DMS53 treated with DMSO at 0.1 percent for 48 hours (cell line): ENCODE results near the gene TNK2.
A peak's percentile ranks its signal among the peaks of the same experiment; 100 is the strongest.
"Not testable (repeated sequence)": the region's sequence is repeated elsewhere in the genome, so short reads cannot be mapped to it uniquely, and the experiment has no call there.

ENCODE experiments used
- DNase-seq: peaks from one replicate; lab custom pipeline; 2025; ENCODE audit not compliant: unreplicated experiment; lab: John Stamatoyannopoulos, UW

The TNK2 gene

DNA sequence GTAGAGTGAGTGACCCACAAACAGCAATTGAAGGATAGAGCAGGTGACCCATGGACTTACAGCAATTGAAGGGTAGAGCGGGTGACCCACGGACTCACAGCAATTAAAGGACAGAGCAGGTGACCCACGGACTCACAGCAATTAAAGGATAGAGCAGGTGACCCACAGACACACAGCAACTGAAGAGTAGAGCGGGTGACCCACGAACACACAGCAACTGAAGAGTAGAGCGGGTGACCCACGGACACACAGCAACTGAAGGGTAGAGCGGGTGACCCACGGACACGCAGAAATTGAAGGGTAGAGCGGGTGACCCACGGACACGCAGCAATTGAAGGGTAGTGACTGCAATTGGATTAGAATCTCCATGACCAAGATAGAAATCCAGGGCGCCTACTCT, 9.8 kb upstream of the TNK2 start:
- DNase-seq: no peak

DNA sequence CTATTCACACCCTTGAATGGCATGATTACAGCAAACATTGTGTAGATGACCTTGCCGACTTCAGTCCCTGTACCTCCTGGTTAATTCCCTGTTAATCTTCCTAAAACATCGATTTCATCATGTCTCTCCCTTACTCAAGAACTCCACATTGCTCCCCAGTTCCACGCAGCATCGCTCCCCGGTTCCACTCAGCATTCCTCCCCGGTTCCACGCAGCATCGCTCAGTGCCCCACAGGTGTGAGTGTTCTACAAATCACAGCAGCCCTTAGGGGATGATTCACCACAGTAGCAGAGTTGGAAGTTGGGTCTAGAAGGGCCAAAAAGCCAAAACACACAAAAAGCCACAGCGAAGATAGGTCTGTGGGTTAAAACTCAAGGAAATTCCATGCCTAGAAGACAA, 8.6 kb upstream of the TNK2 start:
- no peak for DNase-seq

DNA sequence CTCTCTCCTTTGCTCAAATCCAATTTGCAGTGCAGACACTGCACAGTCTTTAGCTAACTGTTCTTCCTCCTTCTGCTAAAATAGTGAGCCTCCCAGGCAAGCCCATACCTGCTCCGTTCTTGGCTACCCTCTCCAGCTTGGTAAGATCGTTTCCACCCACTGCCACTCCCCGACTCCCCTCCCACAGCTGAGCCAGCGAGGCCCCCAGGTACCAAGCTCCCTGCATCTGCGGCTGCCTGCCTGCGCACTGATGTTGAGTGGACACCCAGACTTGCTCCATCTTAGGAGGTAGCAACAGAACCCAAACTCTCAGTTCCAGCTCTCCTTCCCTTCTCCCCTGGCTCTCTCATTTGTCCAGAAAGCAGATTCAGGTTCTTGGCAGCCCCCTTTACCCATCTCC, 7.9 kb upstream of the TNK2 start:
- no peak for DNase-seq

DNA sequence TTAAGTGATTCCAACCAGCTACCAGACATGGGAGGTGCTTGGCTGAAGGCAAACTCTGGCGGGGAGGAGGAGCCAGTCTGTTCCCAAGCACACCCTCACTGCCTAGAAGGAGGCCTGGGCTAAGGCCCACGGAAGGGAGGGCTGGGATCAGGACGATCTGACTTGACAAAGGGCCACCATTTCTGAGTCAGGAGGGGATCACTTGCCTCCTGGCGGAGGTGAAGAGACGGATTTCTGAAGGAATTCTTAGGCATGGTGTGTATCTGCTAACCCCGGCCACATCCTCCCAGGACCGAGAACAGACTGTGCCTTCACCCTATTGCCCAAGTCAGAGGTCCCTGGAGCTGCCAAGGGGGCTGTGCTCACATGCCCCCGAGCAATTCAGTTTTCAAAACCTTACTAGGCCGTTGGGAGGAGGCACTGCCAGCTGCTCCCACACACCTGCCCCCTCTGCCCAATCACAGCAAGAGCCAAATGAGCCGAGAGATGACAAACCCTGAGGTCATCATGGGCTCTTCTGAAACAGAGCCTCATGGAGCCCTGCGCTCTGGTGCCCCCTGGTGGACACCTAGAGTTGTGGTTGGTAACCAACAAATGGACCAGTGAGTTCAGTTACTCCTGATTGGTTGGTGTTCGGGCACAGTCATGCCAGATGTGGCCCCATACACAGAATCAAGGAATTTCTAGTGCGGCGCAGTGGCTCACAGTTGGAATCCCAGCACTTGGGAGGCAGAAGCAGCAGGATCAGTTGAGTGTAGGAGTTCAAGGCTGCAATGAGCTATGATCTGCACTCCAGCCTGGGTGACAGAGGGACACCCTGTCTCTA, 6.5 kb upstream of the TNK2 start:
- no peak for DNase-seq

DNA sequence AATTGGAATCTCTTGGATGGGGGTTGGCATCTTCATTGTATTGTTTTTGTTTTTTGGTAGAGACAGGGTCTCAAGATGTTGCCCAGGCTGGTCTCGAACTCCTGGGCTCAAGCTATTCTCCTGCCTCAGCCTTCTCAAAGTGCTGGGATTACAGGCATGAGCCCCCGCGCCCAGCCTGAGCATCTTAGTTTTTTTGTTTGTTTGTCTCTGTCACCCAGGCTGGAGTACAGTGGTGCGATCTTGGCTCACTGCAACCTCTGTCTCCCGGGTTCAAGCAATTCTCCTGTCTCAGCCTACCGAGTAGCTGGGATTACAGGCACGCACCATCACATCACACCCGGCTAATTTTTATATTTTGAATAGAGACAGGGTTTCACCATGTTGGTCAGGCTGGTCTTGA, 5.8 kb upstream of the TNK2 start:
- DNase-seq: not testable (repeated sequence)

DNA sequence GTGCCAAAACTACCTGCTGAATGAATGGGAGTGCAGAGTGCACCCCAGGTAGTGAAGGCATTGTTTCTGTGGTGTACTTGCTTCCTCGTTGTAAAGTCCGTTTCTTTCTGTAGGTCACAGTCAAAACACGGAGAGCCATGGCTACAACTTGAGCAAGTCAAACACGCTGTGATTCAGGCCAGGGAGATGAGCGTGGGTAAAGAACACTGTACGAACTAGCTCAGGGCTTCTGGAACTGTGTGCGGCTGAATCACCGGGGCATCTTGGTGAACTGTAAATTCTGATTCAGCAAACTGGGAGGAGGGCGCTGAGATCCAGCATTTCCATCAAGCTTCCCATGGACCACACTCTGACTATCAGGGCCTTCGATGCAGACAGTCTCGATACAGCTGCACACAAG, 5.0 kb upstream of the TNK2 start:
- DNase-seq: no peak

DNA sequence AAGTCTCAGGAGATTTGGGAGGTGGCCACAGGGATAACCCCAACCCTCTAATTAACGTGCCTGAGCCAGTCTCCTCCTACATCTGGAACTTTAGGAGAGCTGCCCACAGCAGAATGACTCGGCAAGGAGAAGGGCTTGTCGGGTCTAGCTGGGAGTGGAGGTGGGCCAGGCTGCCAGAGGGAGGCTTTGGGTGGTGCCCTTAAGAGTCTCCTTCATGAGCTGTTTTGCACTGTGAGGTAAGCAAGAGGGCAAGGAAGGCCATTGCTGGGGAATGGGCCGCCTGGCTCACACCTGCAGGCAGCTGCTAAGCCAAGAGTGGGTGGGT, 3.6 kb upstream of the TNK2 start:
- DNase-seq: no peak

DNA sequence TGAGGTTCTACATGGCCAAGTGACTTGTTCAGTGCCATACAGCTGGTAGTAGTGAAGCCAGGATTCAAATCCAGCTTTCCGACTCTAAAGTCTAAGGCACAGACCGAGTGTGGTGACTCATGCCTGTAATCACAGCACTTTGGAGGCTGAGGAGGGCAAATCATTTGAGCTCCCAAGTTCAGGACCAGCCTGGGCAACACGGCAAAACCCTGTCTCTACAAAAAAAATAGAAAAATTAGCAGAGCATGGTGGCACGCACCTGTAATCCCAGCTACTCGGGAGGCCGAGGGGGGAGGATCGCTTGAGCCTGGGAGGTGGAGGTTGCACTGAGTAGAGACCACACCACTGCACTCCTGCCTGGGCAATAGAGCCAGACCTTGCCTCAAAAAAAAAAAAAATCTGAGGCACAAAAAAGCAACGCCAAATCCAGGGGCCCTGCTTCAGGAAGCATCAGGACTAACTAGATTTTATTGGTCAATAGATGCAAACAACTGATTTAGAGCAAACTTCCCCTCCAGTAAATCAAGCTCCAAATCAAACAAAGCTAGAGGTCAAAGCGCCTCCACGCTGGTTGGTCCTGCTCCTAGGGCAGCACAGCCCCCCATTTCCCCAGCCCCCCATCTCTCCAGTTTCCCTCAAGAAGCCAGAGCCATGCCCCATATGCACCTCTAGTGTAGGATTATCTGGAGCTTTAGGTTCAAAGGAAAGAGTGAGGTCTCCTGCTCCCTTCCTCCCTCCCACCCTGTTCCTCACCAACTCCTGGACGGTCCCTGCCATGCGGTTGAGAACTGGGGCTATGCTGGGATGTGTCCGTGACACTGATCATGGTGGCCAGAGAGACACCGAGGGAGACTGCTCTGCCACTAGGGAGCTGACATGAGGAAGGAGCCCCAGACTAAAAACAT, 2.9 kb upstream of the TNK2 start:
- DNase-seq: no peak

DNA sequence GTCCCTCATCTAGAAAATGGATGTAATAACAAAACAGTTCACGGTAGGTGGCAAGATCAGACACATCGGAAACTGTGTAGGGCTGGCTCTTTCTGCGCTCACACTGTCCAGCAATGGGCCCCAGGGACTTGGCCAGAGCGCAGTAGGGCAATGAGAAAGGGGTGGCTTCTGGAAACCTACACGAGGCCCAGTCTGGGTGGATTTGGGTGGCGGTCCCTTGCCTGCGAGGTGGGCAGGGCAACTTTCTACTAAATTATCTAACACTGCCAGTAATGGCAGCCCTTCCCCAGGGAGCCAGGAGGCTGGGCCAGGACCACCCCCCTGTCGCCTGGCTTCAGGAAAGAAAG, 2.1 kb upstream of the TNK2 start:
- DNase-seq: no peak

DNA sequence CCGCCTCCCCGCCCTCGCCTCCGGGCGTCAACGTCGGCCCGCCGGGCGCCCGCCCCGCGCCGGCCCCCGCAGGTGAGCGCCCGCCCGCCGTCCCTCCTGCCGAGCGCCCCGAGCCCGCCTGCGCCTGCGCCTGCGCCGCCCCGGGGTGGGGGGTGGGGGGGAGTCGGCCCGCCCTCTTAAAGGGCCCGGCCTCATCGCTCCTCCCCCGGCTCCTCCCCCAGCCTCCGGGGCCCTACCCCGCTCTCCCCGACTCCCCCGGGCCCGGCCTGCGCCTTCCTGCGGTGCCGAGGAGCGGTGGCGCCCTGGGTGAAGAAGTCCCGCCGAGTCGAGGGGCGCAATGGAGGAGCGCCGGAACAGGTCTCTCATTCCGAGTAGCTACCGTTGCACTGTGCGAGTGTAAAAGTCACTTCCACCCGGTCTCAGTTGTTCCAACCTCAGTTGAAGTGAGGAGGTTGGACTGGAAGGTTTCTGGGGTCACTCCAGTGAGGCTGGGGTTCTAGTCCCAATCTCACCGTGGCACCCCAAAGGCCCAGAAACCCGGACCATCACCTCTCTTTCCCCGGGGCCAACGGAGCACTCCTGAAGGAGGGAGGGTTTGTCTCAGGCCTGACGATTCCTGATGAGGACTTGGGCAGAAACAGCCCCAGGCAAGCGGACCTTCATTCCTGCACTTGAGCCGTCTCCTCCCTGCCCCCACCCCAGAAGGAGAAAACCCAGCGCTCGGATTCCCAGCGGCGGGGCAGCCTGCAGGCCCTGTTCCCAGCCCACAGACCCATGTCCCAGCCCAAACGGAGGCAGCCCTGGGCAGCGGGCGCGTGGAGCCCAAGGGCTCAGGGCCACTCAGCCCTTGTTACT, 1.5 kb upstream of the TNK2 start:
- peak; percentile 28 for DNase-seq

DNA sequence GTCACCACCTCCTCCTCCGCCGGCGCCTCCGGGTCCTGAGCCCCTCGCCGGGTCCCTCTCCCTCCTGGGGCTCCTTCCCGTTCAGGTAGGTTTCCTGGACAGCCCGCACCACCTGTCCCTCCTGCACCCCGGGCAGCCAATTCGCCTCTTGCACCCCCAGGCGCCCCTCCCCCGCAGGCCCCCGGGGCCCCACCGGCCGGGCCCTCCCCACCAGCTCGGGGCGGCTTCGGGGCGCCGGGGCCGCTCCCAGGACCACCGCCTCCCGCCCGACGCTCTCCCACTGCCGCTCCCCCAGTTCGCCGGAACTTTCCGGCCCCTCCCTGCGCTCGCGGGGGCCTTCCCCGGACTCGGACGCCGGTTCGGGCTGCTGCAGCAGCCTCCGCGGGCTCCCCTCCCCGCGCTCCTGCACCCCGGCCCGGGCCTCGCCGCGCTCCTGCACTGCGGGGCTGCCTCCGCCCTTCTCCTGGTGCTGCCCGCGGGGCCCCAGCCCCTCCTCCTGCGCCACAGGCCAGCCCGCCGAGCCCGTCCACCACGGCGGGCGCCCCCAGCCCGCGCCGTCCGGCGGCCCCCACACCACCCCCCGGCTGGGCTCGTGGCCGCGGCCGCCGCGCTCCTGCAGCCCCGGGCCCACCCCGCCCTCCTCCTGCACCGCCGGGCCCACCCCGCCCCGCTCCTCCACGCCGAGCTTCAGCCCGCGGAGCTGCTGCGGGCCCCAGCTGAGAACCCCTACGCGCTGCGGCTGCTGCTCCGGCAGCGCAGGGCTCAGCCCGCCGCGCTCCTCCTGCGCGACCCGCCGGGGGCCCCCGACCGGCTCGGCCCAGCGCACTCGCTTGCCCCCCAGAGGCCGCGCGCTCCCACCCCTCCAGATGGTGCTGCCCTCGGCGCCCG, 587 bp upstream of the TNK2 start:
- DNase-seq: no peak

DNA sequence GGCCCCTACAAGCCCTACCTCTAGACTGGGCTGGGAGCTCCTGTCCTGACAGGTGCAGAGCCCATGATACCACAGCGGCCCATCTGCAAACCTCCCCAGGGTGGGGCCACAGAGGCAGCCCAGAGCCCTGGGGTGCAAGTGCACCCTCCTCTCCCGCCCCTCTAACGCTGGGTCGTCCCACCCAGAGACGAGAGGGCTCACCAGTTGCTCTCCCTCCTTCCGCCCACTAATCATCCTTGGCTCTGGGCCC, 742 bp downstream of the TNK2 start:
- no peak for DNase-seq

DNA sequence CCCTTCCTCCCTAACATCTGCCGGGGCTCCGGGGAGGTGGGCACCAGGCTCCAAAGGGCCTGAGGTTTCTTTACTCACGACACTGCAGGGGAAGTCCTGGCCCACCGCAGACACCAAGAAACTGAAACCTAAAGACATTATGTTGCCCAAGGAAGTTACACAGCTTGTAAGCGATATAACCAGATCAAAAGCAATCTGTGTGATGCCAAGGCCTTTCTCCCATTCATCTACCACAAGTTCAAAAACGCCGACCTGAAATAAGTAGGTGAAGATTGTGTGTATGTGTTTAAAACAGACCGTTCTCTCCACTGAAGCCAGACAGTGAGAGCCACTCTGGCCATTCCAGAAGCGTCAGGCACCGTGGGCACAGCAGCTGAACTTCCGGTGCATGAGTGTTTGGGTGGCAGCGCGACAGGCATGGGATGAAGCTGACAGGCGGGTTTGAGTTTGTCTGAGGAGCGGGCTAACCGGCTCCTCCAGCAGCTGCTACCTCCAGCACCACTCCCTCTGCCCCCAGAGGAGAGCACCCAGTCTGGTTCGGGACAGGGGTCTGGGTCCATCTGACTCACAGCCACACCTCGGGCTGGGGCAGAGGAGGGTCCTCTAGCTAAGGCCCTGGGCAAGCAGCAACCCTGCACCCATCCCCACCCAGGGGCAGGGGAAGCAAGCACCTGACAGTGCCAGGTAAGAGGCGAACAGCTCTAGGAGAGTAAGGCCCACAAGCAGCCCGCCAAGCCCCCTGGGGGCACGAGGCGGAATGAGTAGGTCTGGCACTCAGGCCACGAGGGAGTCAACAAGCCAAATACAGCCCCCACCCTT, 1.3 kb downstream of the TNK2 start:
- DNase-seq: peak; percentile 74

DNA sequence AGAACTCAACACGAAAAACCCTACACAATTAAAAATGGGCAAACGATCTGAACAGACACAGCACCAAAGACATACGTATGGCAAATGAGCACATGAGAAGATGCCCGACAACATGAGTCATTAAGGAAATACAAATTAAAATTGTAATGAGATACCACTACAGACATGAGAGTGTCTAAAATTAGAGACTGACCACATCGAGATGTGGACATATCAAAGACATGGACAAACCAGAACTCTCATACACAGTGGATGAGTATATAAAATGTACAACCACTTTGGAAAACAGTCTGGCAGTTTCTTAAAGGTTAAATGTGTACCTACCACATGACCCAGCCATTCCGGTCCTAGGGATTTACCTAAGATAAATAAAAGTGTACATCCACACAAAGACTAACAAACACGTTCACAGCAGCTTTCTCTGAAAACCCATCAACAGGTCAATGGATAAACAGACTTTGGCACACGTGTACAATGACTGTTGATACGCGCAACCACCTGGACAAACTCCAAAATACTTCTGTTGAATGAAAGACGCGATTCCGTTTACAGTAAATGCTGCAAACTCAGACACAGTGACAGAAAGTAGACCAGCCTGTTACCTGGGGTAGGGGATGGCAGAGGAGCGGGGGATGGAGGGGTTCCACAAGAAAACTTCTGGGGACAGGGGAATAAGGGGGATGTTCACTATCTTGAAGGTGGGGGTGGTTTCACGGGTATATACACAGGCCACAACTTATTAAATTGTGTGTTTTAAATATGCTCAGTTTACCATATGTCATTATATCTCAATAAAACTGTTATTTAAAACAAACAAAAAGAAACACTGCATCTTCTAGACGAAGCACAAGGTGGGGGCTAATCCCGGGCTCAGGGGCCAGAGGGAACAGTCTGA, 2.1 kb downstream of the TNK2 start:
- peak; percentile 37 for DNase-seq

DNA sequence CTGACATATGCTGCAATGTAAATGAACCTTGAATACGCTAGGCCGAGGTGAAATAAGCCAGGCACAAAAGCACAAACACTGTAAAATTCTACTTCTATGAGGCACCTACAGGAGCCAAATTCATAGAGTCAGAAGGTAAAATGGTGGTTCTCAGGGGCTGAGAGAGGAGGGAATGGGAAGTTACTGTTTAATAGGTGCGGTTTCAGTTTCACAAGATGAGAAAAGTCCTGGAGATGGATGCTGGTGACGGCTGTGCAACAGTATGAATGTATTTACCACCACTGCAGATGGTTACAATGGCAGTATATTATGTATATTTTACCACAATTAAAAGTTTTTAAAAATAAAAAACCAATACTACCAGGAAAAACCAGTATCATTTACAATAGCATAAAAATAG, 4.0 kb downstream of the TNK2 start:
- no peak for DNase-seq

DNA sequence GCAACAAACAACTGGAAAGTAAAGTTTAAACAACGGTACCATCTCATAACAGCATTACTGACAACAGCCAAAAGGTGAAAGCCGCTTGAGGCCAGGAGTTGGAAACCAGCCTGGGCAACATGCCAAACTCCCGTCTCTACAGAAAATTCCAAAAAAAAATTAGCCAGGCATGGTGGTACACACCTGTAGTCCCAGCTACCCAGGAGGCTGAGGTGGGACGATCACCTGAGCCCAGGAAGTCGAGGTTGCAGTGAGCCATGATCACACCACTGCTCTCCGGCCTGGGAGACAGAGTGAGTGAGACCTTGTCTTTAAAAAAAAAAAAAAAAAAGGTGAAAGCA, 4.4 kb downstream of the TNK2 start:
- DNase-seq: no peak

DNA sequence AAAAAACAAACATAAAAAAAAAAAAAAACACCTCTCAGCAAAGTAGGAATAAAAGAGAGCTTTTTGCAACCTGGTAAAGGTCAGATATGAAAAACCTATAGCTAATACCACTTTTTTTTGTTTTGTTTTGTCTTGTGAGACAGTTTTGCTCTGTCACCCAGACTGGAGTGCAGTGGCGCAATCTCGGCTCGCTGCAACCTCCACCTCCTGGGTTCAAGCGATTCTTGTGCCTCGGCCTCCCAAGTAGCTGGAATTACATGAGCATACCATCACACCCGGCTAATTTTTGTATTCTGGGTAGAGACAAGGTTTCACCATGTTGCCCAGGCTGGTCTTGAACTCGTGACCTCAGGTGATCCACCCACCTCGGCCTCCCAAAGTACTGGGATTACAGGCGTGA, 5.7 kb downstream of the TNK2 start:
- not testable (repeated sequence) for DNase-seq

DNA sequence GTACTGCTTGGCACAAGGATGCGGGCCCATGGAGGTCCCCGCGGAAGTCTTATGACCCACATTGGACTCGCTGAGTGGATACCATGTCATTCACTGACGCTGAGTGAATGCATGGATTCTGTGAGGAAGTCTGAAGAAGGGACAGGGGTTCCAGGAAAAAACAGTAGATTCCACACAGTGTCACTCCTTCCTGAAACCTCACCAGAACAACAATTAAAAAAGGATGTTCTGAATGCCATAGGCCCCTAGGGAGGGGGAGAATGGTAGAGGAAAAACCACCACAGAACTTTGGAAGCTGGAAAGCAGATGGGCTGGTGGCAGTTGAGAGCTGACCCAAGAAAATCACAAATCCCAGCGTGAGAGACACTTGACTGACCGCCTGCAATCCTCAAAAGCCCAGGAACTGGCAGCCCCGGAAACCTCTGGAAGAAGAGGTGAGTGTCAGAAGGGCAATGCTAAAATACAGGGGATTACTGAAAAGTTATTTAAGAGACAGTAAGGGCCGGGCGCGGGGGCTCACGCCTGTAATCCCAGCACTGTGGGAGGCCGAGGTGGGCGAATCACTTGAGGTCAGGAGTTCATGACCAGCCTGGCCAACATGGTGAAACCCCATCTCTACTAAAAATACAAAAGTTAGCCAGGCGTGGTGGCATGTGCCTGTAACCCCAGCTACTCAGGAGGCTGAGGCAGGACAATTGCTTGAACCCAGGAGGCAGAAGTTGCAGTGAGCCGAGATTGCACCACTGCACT, 6.3 kb downstream of the TNK2 start:
- not testable (repeated sequence) for DNase-seq
